PFSK-1 (cell line): ENCODE results near the gene GABBR2.

Experiments used
- FOXP2 ChIP-seq: optimal IDR thresholded peaks from 2 replicates; pipeline ENCODE3; 2011; ENCODE audit warnings: borderline replicate concordance, control low read depth, inconsistent platforms; ENCODE audit not compliant: insufficient read depth; ENCODE audit errors: extremely low read length, extremely low read depth
- POLR2AphosphoS5 ChIP-seq: IDR thresholded peaks from 2 replicates; pipeline ENCODE4 v1.6.1; 2012; ENCODE audit warnings: low read depth, mild to moderate bottlenecking, control low read depth, low read length, moderate library complexity
- SIN3A ChIP-seq: IDR thresholded peaks from 2 replicates; pipeline ENCODE4 v1.6.1; 2012; ENCODE audit warnings: mild to moderate bottlenecking, low read length, moderate library complexity, borderline replicate concordance; ENCODE audit not compliant: insufficient read depth
- TAF1 ChIP-seq: IDR thresholded peaks from 2 replicates; pipeline ENCODE4 v1.6.1; 2012; ENCODE audit warnings: low read length, control low read depth, borderline replicate concordance; ENCODE audit not compliant: insufficient read depth
- TF ChIP-seq, protein P1 (sequence below), 2 experiments: IDR thresholded peaks; 2 replicates each; pipeline versions ENCODE4 v1.6.1 to v1.8.0; 2011 to 2012; ENCODE audit warnings: low read depth in 2 of 2, low read length in 2 of 2, control low read depth in 1 of 2, inconsistent platforms in 1 of 2, mild to moderate bottlenecking in 1 of 2, moderate library complexity in 1 of 2; ENCODE audit not compliant: insufficient read depth in 1 of 2

GRCh38 chr9:98576859-98577258 lies 131.9 kb downstream of the GABBR2 start:
- no peak for TF ChIP-seq TAF1
- no peak for TF ChIP-seq FOXP2
- TF ChIP-seq SIN3A, result no peak
- TF ChIP-seq POLR2AphosphoS5, result no peak
- TF ChIP-seq, protein P1, sequence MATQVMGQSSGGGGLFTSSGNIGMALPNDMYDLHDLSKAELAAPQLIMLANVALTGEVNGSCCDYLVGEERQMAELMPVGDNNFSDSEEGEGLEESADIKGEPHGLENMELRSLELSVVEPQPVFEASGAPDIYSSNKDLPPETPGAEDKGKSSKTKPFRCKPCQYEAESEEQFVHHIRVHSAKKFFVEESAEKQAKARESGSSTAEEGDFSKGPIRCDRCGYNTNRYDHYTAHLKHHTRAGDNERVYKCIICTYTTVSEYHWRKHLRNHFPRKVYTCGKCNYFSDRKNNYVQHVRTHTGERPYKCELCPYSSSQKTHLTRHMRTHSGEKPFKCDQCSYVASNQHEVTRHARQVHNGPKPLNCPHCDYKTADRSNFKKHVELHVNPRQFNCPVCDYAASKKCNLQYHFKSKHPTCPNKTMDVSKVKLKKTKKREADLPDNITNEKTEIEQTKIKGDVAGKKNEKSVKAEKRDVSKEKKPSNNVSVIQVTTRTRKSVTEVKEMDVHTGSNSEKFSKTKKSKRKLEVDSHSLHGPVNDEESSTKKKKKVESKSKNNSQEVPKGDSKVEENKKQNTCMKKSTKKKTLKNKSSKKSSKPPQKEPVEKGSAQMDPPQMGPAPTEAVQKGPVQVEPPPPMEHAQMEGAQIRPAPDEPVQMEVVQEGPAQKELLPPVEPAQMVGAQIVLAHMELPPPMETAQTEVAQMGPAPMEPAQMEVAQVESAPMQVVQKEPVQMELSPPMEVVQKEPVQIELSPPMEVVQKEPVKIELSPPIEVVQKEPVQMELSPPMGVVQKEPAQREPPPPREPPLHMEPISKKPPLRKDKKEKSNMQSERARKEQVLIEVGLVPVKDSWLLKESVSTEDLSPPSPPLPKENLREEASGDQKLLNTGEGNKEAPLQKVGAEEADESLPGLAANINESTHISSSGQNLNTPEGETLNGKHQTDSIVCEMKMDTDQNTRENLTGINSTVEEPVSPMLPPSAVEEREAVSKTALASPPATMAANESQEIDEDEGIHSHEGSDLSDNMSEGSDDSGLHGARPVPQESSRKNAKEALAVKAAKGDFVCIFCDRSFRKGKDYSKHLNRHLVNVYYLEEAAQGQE (IDR thresholded peaks at IDR 0.05; ENCODE audit: insufficient read depth in 1 of 2, low read depth in 2 of 2, low read length in 2 of 2), result no peak
